HepG2 (cell line): ENCODE results near the gene STX8. TPM values are rescaled to one million over a fixed set of nuclear protein-coding genes. Genes with fewer than 3 reads are reported as not detected.

Experiments
- ATAC-seq: fragments of 200-7000 bp; cut with Tn5 transposase; 3 replicates; pipeline ENCODE4 v1.9.1; 2020; ENCODE audit warnings: mild to moderate bottlenecking, moderate library complexity
- BruUV-seq: library from RNA; stranded (reverse); fragments of 400-500 nt; replicated peaks from 2 replicates; lab custom pipeline; 2021; lab: Mats Ljungman, UMichigan
- CTCF ChIA-PET: fragments of 300-600 bp; formaldehyde crosslinking; extraction: SDS; loops from one replicate; lab custom pipeline; 2021; ENCODE audit warnings: low total read pairs, inconsistent platforms, low intra/inter-chr PET ratio; lab: Yijun Ruan, JAX
- POLR2A ChIA-PET: fragments of 350-600 bp; sonication (Branson Sonifier 250); formaldehyde crosslinking; loops from one replicate; lab custom pipeline; 2020; ENCODE audit warnings: antibody characterized with exemption, inconsistent platforms; lab: Yijun Ruan, JAX
- DNase-seq: peaks from one replicate; pipeline ENCODE4 v3.0.0-alpha.2; 2015; ENCODE audit warnings: low spot score
- FAIRE-seq: peaks from 3 replicates; lab custom pipeline; 2011; peaks lifted over from hg19 to GRCh38; lab: Jason Lieb, UNC
- H2AFZ ChIP-seq: one replicate; pipeline ENCODE4 v1.6.1; 2011; ENCODE audit warnings: low read length, inconsistent platforms
- H3K27ac ChIP-seq: fragments of 300-600 bp; 3 replicates; pipeline ENCODE4 v1.8.0; 2011; ENCODE audit warnings: mixed run types, mild to moderate bottlenecking, mixed read lengths, low read length, inconsistent platforms; ENCODE audit not compliant: insufficient read depth; ENCODE audit errors: extremely low read length
- H3K27me3 ChIP-seq, 2 experiments: fragments of 200-600 bp in 1 of 2; 2 replicates in 1 of 2; 3 replicates in 1 of 2; pipeline versions ENCODE4 v1.6.0 to v1.8.0; 2011; ENCODE audit warnings: low read length in 2 of 2, mild to moderate bottlenecking in 2 of 2, moderate library complexity in 2 of 2, inconsistent platforms in 1 of 2; ENCODE audit not compliant: insufficient read depth in 2 of 2, control insufficient read depth in 1 of 2
- H3K36me3 ChIP-seq, 2 experiments: fragments of 200-600 bp in 1 of 2; replicated peaks in 1 of 2; 2 replicates in 1 of 2; 3 replicates in 1 of 2; pipeline versions ENCODE4 v1.5.1 to v1.8.0; 2011; ENCODE audit warnings: low read length in 2 of 2, inconsistent platforms in 1 of 2; ENCODE audit not compliant: insufficient read depth in 2 of 2, control insufficient read depth in 1 of 2
- H3K4me1 ChIP-seq: 2 replicates; pipeline ENCODE4 v1.5.1; 2012; ENCODE audit warnings: low read length, inconsistent platforms; ENCODE audit not compliant: insufficient read depth
- H3K4me2 ChIP-seq: 2 replicates; pipeline ENCODE4 v1.6.0; 2011; ENCODE audit warnings: low read depth, low read length, inconsistent platforms
- H3K4me3 ChIP-seq, 3 experiments: fragments of 200-600 bp in 1 of 3; sonication (generic), shearing (Covaris generic) in 1 of 3; replicated peaks in 1 of 3; 2 replicates each; pipeline ENCODE4 v1.5.1; 2011 to 2016; ENCODE audit warnings: low read length in 3 of 3, inconsistent platforms in 2 of 3, low read depth in 2 of 3, mild to moderate bottlenecking in 2 of 3, control low read depth in 1 of 3, mixed read lengths in 1 of 3; ENCODE audit not compliant: insufficient read depth in 1 of 3
- H3K79me2 ChIP-seq: one replicate; pipeline ENCODE4 v1.6.1; 2011; ENCODE audit warnings: low read length, inconsistent platforms; ENCODE audit not compliant: insufficient read depth
- H3K9ac ChIP-seq: 2 replicates; pipeline ENCODE4 v1.6.0; 2011; ENCODE audit warnings: mild to moderate bottlenecking, low read depth, low read length, inconsistent platforms; ENCODE audit not compliant: insufficient read depth
- H3K9me3 ChIP-seq: 2 replicates; pipeline ENCODE4 v1.5.1; 2012; ENCODE audit warnings: mild to moderate bottlenecking, low read length
- H4K20me1 ChIP-seq: 2 replicates; pipeline ENCODE4 v1.6.0; 2011; ENCODE audit warnings: inconsistent platforms, mild to moderate bottlenecking, low read length, moderate library complexity; ENCODE audit not compliant: insufficient read depth
- ATF7-NPFF ChIP-seq: sonication (generic); formaldehyde crosslinking; IDR thresholded peaks from 2 replicates; pipeline ENCODE4 v1.8.1; 2023; ENCODE audit warnings: mild to moderate bottlenecking, low read depth, missing genetic modification reagents, moderate library complexity
- CEBPB ChIP-seq: IDR thresholded peaks from 2 replicates; pipeline ENCODE4 v1.6.1; 2011; ENCODE audit warnings: low read depth, low read length, improper control_type of control experiment, borderline replicate concordance
- E2F5 ChIP-seq: sonication (generic); formaldehyde crosslinking; conservative IDR thresholded peaks from 2 replicates; pipeline ENCODE4 v1.4.0; 2020; ENCODE audit warnings: missing genetic modification reagents
- EED ChIP-seq: sonication (generic); formaldehyde crosslinking; IDR thresholded peaks from 2 replicates; pipeline ENCODE4 v1.5.0; 2020; ENCODE audit warnings: mild to moderate bottlenecking, missing genetic modification reagents
- ERF ChIP-seq: IDR thresholded peaks from 2 replicates; pipeline ENCODE4 v1.6.1; 2018; ENCODE audit warnings: missing biosample characterization, missing genetic modification reagents
- MAFF ChIP-seq: IDR thresholded peaks from 2 replicates; pipeline ENCODE4 v1.6.1; 2011; ENCODE audit warnings: low read depth, low read length, improper control_type of control experiment
- MATR3 ChIP-seq: sonication (generic); formaldehyde crosslinking; IDR thresholded peaks from 2 replicates; pipeline ENCODE4 v1.4.0; 2020; ENCODE audit warnings: missing genetic modification reagents
- NBN ChIP-seq: fragments of 450-650 bp; conservative IDR thresholded peaks from 2 replicates; pipeline ENCODE4 v1.6.1; 2017
- NFATC3 ChIP-seq: sonication (generic); formaldehyde crosslinking; IDR thresholded peaks from 2 replicates; pipeline ENCODE4 v1.5.1; 2020; ENCODE audit warnings: mild to moderate bottlenecking, missing genetic modification reagents
- NFE2 ChIP-seq: sonication (generic); formaldehyde crosslinking; IDR thresholded peaks from 2 replicates; pipeline ENCODE4 v1.4.0; 2020; ENCODE audit warnings: missing genetic modification reagents
- NFE2L2 ChIP-seq: fragments of 150-350 bp; IDR thresholded peaks from 2 replicates; pipeline ENCODE4 v1.6.1; 2014; ENCODE audit warnings: low read length
- NKX3-1 ChIP-seq: sonication (generic); formaldehyde crosslinking; IDR thresholded peaks from 2 replicates; pipeline ENCODE4 v1.5.0; 2020; ENCODE audit warnings: missing genetic modification reagents
- PAWR ChIP-seq: sonication (generic); formaldehyde crosslinking; IDR thresholded peaks from 2 replicates; pipeline ENCODE4 v1.4.0; 2020; ENCODE audit warnings: missing genetic modification reagents, mild to moderate bottlenecking, borderline replicate concordance
- TBL1XR1 ChIP-seq: fragments of 150-350 bp; IDR thresholded peaks from 2 replicates; pipeline ENCODE4 v1.6.1; 2014; ENCODE audit warnings: borderline replicate concordance, low read length; ENCODE audit not compliant: partially characterized antibody
- ZMYM4 ChIP-seq: sonication (generic); formaldehyde crosslinking; IDR thresholded peaks from 2 replicates; pipeline ENCODE4 v1.8.1; 2023; ENCODE audit warnings: mild to moderate bottlenecking, missing genetic modification reagents
- ZNF362 ChIP-seq: sonication (generic); formaldehyde crosslinking; IDR thresholded peaks from 2 replicates; pipeline ENCODE4 v1.4.0; 2020; ENCODE audit warnings: missing genetic modification reagents, mild to moderate bottlenecking, borderline replicate concordance
- ZNF883 ChIP-seq: sonication (generic); formaldehyde crosslinking; IDR thresholded peaks from 2 replicates; pipeline ENCODE4 v1.5.1; 2020; ENCODE audit warnings: mild to moderate bottlenecking, missing genetic modification reagents; ENCODE audit errors: not compliant biosample characterization
- ZSCAN21 ChIP-seq: sonication (generic); formaldehyde crosslinking; IDR thresholded peaks from 2 replicates; pipeline ENCODE4 v1.8.0; 2022; ENCODE audit warnings: mild to moderate bottlenecking, missing genetic modification reagents, moderate library complexity, borderline replicate concordance
- WGBS: methylation state at CpG from one replicate; pipeline ENCODE4 v1.1.6; 2017; ENCODE audit warnings: low lambda C conversion rate; 5-methylcytosine and 5-hydroxymethylcytosine counted together
- in situ Hi-C: cut with HindIII; loops from 2 replicates; pipeline ENCODE4 v1.10.0; 2017; ENCODE audit warnings: low pct_unique_long_range_greater_than_20kb; ENCODE audit not compliant: extremely low pct_ligation_motif_present
- intact Hi-C: fragments of 100-400 bp; cut with micrococcal nuclease; formaldehyde crosslinking; loops from one replicate; pipeline ENCODE4 v1.10.0; 2022; ENCODE audit not compliant: unreplicated experiment
- polyA plus RNA-seq, 8 experiments: library from polyadenylated mRNA; depleted of rRNA in 3 of 8; stranded (reverse) in 7 of 8; unstranded in 1 of 8; fragments of >200 nt; fragmentation: Illumina TruSeq in 4 of 8; extraction: Trizol in 4 of 8; gene quantifications; 2 replicates each; pipeline versions ENCODE4 v1.2.1 to v1.2.3, GENCODE V29; 2011 to 2016; ENCODE audit warnings: low read depth in 4 of 8, missing spikeins in 1 of 8, mixed read lengths in 1 of 8; ENCODE audit not compliant: insufficient read depth in 1 of 8
- total RNA-seq, 5 experiments: library from RNA; depleted of rRNA; stranded (reverse); fragments of >200 nt; fragmentation: Illumina TruSeq; extraction: Trizol; gene quantifications; 2 replicates each; pipeline ENCODE4 v1.2.3, GENCODE V29; 2016; ENCODE audit warnings: low read depth in 1 of 5

STX8 gene
- total and polyA plus RNA-seq, 2 of the 13 experiments (the other 11 are each of a cell fraction or from before 2014, with no cell fraction given): 36.4 to 53.6 TPM

- Histone ChIP-seq H3K27ac (no peak overlapping the region), H2AFZ (no peak overlapping the region), H3K4me1 (no peaks in the 10 kb centered on the region), H3K27me3 (no peaks in the 10 kb centered on the region), H3K4me2 (no peak overlapping the region), H3K9me3 (no peaks in the 10 kb centered on the region), H3K9ac (no peak overlapping the region), H3K4me3 (no peak overlapping the region), H4K20me1 (no peaks in the 10 kb centered on the region), H3K36me3 (no peaks in the 10 kb centered on the region; a peak in 1 of 5 replicates), H3K79me2 (no peaks in the 10 kb centered on the region)
- ChIA-PET POLR2A (interaction anchor here (0.6 kb wide), 1 partner anchor 34 kb away, joined by 3 read pairs; no protein-coding TSS in a partner anchor), CTCF (no interaction called here)
- DNase-seq (no peak), ATAC-seq (no peak), FAIRE-seq (no peak)
- TF ChIP-seq MATR3 (no peak), ATF7-NPFF (CRISPR knock-in tag) (no peak), NFE2 (no peak), PAWR (CRISPR knock-in tag) (no peak), ZNF362 (CRISPR knock-in tag) (no peak), MAFF (no peak), ZSCAN21 (CRISPR knock-in tag) (no peak), NBN (no peak), NFE2L2 (no peak), CEBPB (no peak), NKX3-1 (CRISPR knock-in tag) (no peak), E2F5 (CRISPR knock-in tag) (no peak), ZNF883 (CRISPR knock-in tag) (no peak), ZMYM4 (CRISPR knock-in tag) (no peak), TBL1XR1 (no peak), EED (CRISPR knock-in tag) (no peak), ERF (CRISPR knock-in tag) (no peak), NFATC3 (CRISPR knock-in tag) (no peak)
- no TSS peak for BruUV-seq
- intact Hi-C loops (no loop called here), in situ Hi-C loops (no loop called here)
- WGBS: 86% methylated on average over 6 of the region's 6 CpGs
Observed at GRCh38 chr17:9432134-9432885, 143.3 kb downstream of the STX8 start.
